ENCODE data around the gene DRAM1. TPM values are rescaled to one million over a fixed set of nuclear protein-coding genes. Genes with fewer than 3 reads are reported as not detected.

The DRAM1 gene
- total RNA-seq, 1 donor from 2014 or later = 5.8 TPM

GRCh38 chr12:101951002-101951670, 73.8 kb downstream of the DRAM1 start:
- DNase-seq (ENCODE audit: low read depth) (no peak), FAIRE-seq (no peak)
- Histone ChIP-seq H3K4me3 (ENCODE audit: low read depth, low read length) (no peak overlapping the region), H3K27me3 (ENCODE audit: control insufficient read depth, insufficient read depth, low read length) (no peaks in the 10 kb centered on the region), H3K36me3 (ENCODE audit: control insufficient read depth, insufficient read depth, low read length) (no peaks in the 10 kb centered on the region)
- no peak for TF ChIP-seq CTCF (IDR thresholded peaks at IDR 0.05; ENCODE audit: insufficient read depth, low read length, severe bottlenecking)

- DNase-seq (ENCODE audit: low read depth) (no peak), FAIRE-seq (no peak)
- no peaks in the 10 kb centered on the region for H3K36me3 ChIP-seq (ENCODE audit: control insufficient read depth, insufficient read depth, low read length)
- H3K4me3 ChIP-seq (ENCODE audit: low read depth, low read length) = no peak overlapping the region
- H3K27me3 ChIP-seq (ENCODE audit: control insufficient read depth, insufficient read depth, low read length) = no peaks in the 10 kb centered on the region
- no peak for TF ChIP-seq CTCF (IDR thresholded peaks at IDR 0.05; ENCODE audit: insufficient read depth, low read length, severe bottlenecking)
These were observed 76.7 kb downstream of the DRAM1 start for GRCh38 chr12:101954113-101954512.

- H3K36me3 ChIP-seq (ENCODE audit: control insufficient read depth, insufficient read depth, low read length) = no peaks in the 10 kb centered on the region
- H3K4me3 ChIP-seq (ENCODE audit: low read depth, low read length) = no peak overlapping the region
- FAIRE-seq (no peak), DNase-seq (ENCODE audit: low read depth) (no peak)
- TF ChIP-seq CTCF (IDR thresholded peaks at IDR 0.05; ENCODE audit: insufficient read depth, low read length, severe bottlenecking) = no peak
- H3K27me3 ChIP-seq (ENCODE audit: control insufficient read depth, insufficient read depth, low read length) = no peaks in the 10 kb centered on the region
These were observed 77.3 kb downstream of the DRAM1 start for GRCh38 chr12:101954676-101955075.

GRCh38 chr12:101957252-101957959, 80.0 kb downstream of the DRAM1 start:
- TF ChIP-seq CTCF (IDR thresholded peaks at IDR 0.05; ENCODE audit: insufficient read depth, low read length, severe bottlenecking) = no peak
- Histone ChIP-seq H3K36me3 (ENCODE audit: control insufficient read depth, insufficient read depth, low read length) (no peaks in the 10 kb centered on the region), H3K27me3 (ENCODE audit: control insufficient read depth, insufficient read depth, low read length) (no peaks in the 10 kb centered on the region), H3K4me3 (ENCODE audit: low read depth, low read length) (no peak overlapping the region)
- FAIRE-seq = no peak
- no peak for DNase-seq (ENCODE audit: low read depth)

- Histone ChIP-seq H3K27me3 (ENCODE audit: control insufficient read depth, insufficient read depth, low read length) (no peaks in the 10 kb centered on the region), H3K36me3 (ENCODE audit: control insufficient read depth, insufficient read depth, low read length) (no peaks in the 10 kb centered on the region), H3K4me3 (ENCODE audit: low read depth, low read length) (no peak overlapping the region)
- DNase-seq (ENCODE audit: low read depth) (no peak), FAIRE-seq (no peak)
- no peak for TF ChIP-seq CTCF (IDR thresholded peaks at IDR 0.05; ENCODE audit: insufficient read depth, low read length, severe bottlenecking)
These were observed 82.2 kb downstream of the DRAM1 start for GRCh38 chr12:101959607-101960006.

All from bronchial epithelial cell (primary cell).